HG03066 (cell line): ENCODE data around the gene CCDC9.
"Not testable (repeated sequence)": the region's sequence is repeated elsewhere in the genome, so short reads cannot be mapped to it uniquely, and the experiment has no call there.

Source experiments
- ATAC-seq: cut with Tn5 transposase; IDR thresholded peaks from one replicate; pipeline ENCODE4 v1.9.1; 2021; ENCODE audit warnings: low read depth; ENCODE audit not compliant: unreplicated experiment

The CCDC9 gene

GRCh38 chr19:47283405-47284059, 27.2 kb downstream of the CCDC9 start:
- ATAC-seq: no peak

- no peak for ATAC-seq
These were observed 28.1 kb downstream of the CCDC9 start for GRCh38 chr19:47284324-47284899.

- ATAC-seq: no peak
These were observed 39.7 kb downstream of the CCDC9 start for GRCh38 chr19:47296036-47296435.

GRCh38 chr19:47300867-47301266, 44.5 kb downstream of the CCDC9 start:
- not testable (repeated sequence) for ATAC-seq

GRCh38 chr19:47302249-47302648, 45.9 kb downstream of the CCDC9 start:
- no peak for ATAC-seq

GRCh38 chr19:47303966-47304365, 47.6 kb downstream of the CCDC9 start:
- no peak for ATAC-seq

- no peak for ATAC-seq
These were observed 49.0 kb downstream of the CCDC9 start for GRCh38 chr19:47305309-47305751.

- no peak for ATAC-seq
These were observed 50.0 kb downstream of the CCDC9 start for GRCh38 chr19:47306303-47306702.

- ATAC-seq: no peak
These were observed 52.7 kb downstream of the CCDC9 start for GRCh38 chr19:47309038-47309437.

GRCh38 chr19:47309608-47310007, 53.3 kb downstream of the CCDC9 start, which contains the start of gene C5AR1:
Gene C5AR1 (plus strand): TSS chr19:47309861. CDS start chr19:47309896, 35 bp downstream.
- no peak for ATAC-seq

- no peak for ATAC-seq
These were observed 54.0 kb downstream of the CCDC9 start for GRCh38 chr19:47310323-47310722.

GRCh38 chr19:47310819-47311218, 54.5 kb downstream of the CCDC9 start:
- ATAC-seq: no peak

- no peak for ATAC-seq
These were observed 56.2 kb downstream of the CCDC9 start for GRCh38 chr19:47312366-47313006.

GRCh38 chr19:47313754-47314295, 57.5 kb downstream of the CCDC9 start:
- no peak for ATAC-seq

GRCh38 chr19:47315125-47315821, 58.9 kb downstream of the CCDC9 start:
- no peak for ATAC-seq

- no peak for ATAC-seq
These were observed 60.2 kb downstream of the CCDC9 start for GRCh38 chr19:47316513-47316912.

- ATAC-seq: no peak
These were observed 63.9 kb downstream of the CCDC9 start for GRCh38 chr19:47319923-47320871.
